Stimulated activated CD4-positive, alpha-beta T cell treated with anti-CD3 and anti-CD28 coated beads, Interleukin-1b, Interleukin-23, amount 100 ng/mL, for 1 hour (primary cell): ENCODE results near the gene MGP.
A peak's percentile ranks its signal among the peaks of the same experiment; 100 is the strongest.

ENCODE experiments used
- DNase-seq, 2 donors: peaks; one replicate each; pipeline ENCODE4 v3.0.0-alpha.2; 2020; ENCODE audit warnings: low read depth in 2 of 2

The MGP gene

GRCh38 chr12:14860490-14860889 lies 25.2 kb downstream of the MGP start:
- DNase-seq = no peak

- DNase-seq = no peak
Observed at GRCh38 chr12:14858513-14858912, 27.1 kb downstream of the MGP start.

GRCh38 chr12:14854586-14855183 lies 31.0 kb downstream of the MGP start:
- no peak for DNase-seq

GRCh38 chr12:14853961-14854360 lies 31.7 kb downstream of the MGP start:
- no peak for DNase-seq

- DNase-seq = no peak
Observed at GRCh38 chr12:14852880-14853279, 32.8 kb downstream of the MGP start.

- DNase-seq = no peak
Observed at GRCh38 chr12:14850929-14851663, 34.6 kb downstream of the MGP start.

GRCh38 chr12:14849661-14850060 lies 36.0 kb downstream of the MGP start:
- DNase-seq = no peak

- DNase-seq = no peak
Observed at GRCh38 chr12:14846876-14847580, 38.6 kb downstream of the MGP start.

GRCh38 chr12:14846042-14846587 lies 39.5 kb downstream of the MGP start:
- no peak for DNase-seq

GRCh38 chr12:14845350-14845750 lies 40.3 kb downstream of the MGP start:
- peak in 1 of 2 donors; percentile 14 for DNase-seq

- DNase-seq = no peak
Observed at GRCh38 chr12:14844401-14844800, 41.3 kb downstream of the MGP start.

GRCh38 chr12:14843425-14843887 lies 42.2 kb downstream of the MGP start, which contains the start of gene ART4:
Gene ART4 (minus strand): TSS chr12:14843526. CDS start chr12:14843113, 413 bp downstream.
- no peak for DNase-seq

GRCh38 chr12:14842315-14842714 lies 43.3 kb downstream of the MGP start:
- DNase-seq = no peak

- no peak for DNase-seq
Observed at GRCh38 chr12:14841761-14842160, 43.9 kb downstream of the MGP start.

GRCh38 chr12:14840616-14841015 lies 45.0 kb downstream of the MGP start:
- no peak for DNase-seq

GRCh38 chr12:14839262-14839661 lies 46.4 kb downstream of the MGP start:
- no peak for DNase-seq

- no peak for DNase-seq
Observed at GRCh38 chr12:14836336-14837210, 49.1 kb downstream of the MGP start.

- DNase-seq = no peak
Observed at GRCh38 chr12:14834509-14834908, 51.1 kb downstream of the MGP start.

- no peak for DNase-seq
Observed at GRCh38 chr12:14833952-14834351, 51.7 kb downstream of the MGP start.

- no peak for DNase-seq
Observed at GRCh38 chr12:14833336-14833735, 52.3 kb downstream of the MGP start.
